IPS-18c (cell line): Measurements from ENCODE around the gene PANX2.

ENCODE experiments used
- H3K4me3 ChIP-seq: 2 replicates; pipeline ENCODE4 v1.7.0; 2013; ENCODE audit warnings: low read depth, mild to moderate bottlenecking, low read length, moderate library complexity; ENCODE audit not compliant: insufficient read depth
- H3K9me3 ChIP-seq: one replicate; pipeline ENCODE4 v1.6.1; 2013; ENCODE audit warnings: mild to moderate bottlenecking, low read length, moderate library complexity; ENCODE audit not compliant: control insufficient read depth, insufficient read depth

Gene PANX2

DNA sequence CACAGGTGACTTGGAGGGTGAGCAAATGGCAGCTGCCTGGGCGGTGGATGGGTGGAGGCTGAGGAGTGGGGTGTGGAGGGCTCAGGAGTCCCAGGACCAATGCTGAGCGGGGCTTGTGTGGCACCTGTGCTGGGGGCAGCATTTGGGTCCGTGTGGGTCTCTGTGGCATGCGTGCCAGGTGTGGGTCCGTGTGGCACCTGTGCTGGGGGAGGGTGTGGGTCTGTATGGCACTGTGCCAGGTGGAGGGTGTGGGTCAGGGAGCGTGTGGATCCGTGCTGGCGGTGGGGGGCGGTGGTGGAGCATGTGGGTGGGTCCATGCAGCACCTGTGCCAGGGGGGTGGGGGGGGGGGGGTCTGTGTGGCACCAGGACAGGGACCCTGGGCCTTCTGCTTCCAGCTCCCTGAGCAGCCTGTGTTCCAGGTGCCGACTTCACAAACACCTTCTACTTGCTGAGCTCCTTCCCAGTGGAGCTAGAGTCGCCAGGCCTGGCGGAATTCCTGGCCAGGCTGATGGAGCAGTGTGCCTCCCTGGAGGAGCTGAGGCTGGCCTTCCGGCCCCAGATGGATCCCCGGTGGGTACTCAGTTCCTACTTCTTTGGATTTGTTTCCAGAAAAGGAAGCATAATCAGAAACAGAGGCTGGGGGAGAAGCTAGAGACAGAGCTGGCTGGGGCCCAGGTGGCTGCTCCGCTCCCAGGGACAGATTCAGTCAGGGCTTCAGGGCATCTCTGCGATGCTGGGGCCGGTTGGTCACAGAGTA is 44.9 kb downstream of the PANX2 start:
- no peak overlapping the region for H3K4me3 ChIP-seq
- no peaks in the 10 kb centered on the region for H3K9me3 ChIP-seq

GRCh38 chr22:50216055-50216683 is 45.6 kb downstream of the PANX2 start:
- no peaks in the 10 kb centered on the region for H3K9me3 ChIP-seq

DNA sequence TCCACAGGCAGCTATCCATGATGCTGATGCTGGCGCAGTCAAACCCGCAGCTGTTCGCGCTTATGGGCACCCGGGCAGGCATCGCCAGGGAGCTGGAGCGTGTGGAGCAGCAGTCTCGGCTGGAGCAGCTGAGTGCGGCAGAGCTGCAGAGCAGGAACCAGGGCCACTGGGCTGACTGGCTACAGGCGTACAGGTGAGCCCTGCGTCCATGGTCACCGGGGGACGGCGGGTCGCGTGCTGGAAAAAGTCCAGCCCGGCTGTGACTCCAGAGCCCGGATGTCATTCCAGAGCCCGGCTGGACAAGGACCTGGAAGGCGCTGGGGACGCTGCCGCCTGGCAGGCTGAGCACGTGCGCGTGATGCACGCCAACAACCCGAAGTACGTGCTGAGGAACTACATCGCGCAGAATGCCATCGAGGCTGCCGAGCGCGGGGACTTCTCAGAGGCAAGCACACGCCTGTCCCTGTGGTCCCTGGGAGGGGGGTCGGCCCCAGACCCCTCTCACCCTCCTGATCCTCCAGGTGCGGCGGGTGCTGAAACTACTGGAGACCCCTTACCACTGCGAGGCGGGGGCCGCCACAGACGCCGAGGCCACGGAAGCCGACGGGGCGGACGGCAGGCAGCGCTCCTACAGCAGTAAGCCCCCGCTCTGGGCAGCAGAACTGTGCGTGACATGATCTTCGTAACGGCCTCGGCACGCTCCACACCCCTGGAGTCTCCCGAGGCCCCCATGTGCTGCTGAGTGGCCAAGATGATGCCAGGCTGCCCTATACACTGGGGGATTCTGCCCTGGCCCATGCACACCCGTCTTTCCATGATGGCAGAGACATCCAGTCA is 46.4 kb downstream of the PANX2 start:
- H3K9me3 ChIP-seq = peaks cover 2% of the 10 kb centered on the region
- H3K4me3 ChIP-seq = no peak overlapping the region

More at GRCh38 chr22:50216055-50216683, 45.6 kb downstream of the PANX2 start:
- no peak overlapping the region for H3K4me3 ChIP-seq

- H3K4me3 ChIP-seq = no peak overlapping the region
Measured at GRCh38 chr22:50217543-50218152, 47.1 kb downstream of the PANX2 start.

GRCh38 chr22:50218153-50218995 is 47.8 kb downstream of the PANX2 start:
- Histone ChIP-seq H3K4me3 (no peak overlapping the region), H3K9me3 (peaks cover 2% of the 10 kb centered on the region)

More at GRCh38 chr22:50217543-50218152, 47.1 kb downstream of the PANX2 start:
- H3K9me3 ChIP-seq = peaks cover 2% of the 10 kb centered on the region

DNA sequence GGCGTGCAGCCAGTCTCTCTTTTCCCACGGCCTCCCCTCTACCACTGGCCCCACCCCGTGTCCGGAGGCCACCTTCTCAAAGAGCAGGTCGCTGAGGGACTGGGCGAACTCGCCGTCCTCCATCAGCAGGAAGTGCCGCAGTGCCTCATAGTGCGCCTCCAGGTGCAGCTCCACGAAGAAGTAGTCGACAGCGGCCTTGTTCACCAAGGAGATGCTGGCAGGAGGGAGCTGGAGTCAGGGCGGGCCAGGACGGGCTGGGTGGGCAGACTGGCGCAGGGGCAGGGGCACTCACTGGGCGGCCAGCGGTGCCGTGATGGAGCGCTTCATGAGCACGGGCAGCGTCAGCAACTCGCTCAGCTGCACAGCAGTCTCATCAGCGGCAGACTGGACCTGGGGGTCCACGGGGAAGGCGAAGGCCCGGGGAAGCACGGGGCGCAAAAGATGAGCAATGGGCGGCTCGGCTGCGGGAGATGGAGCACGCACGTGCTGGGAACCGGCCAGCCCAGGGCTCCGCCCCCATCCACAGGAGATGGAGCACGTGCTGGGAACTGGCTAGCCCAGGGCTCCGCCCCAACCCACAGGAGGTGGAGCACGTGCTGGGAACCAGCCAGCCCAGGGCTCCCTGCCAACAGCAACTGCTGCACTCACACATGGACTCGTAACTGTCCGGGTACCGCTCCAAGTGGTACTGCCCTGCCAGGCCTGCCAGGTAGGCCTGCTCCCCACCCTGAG is 48.6 kb downstream of the PANX2 start:
- H3K9me3 ChIP-seq = peaks cover 2% of the 10 kb centered on the region
- no peak overlapping the region for H3K4me3 ChIP-seq

GRCh38 chr22:50219800-50220602 is 49.5 kb downstream of the PANX2 start:
- no peak overlapping the region for H3K4me3 ChIP-seq
- peaks cover 2% of the 10 kb centered on the region for H3K9me3 ChIP-seq

DNA sequence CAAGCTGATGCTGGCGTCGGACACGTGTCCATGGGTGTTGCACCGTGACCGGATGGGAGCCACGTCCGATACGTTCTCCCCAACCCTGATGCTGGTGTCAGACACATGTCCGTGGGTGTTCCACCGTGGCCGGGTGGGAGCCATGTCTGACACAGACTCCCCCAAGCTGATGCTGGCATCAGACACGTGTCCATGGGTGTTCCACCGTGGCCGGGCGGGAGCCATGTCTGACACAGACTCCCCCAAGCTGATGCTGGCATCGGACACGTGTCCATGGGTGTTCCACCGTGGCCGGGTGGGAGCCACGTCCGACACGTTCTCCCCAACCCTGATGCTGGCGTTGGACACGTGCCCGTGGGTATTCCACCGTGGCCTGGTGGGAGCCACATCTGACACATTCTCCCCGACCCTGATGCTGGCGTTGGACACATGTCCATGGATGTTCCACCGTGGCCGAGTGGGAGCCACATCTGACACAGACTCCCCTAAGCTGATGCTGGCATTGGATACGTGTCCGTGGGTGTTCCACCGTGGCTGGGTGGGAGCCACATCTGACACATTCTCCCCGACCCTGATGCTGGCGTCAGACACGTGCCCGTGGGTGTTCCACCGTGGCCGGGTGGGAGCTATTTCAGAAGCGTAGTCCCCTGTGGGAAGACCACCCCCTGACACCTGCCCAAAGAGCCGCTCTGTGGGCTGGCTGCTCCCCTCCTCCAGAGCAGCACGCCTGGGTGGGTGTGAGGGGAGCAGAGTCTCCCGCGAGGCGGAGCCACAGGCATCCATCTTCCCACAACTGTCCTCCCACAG is 50.3 kb downstream of the PANX2 start:
- Histone ChIP-seq H3K4me3 (no peak overlapping the region), H3K9me3 (peaks cover 2% of the 10 kb centered on the region)

- Histone ChIP-seq H3K9me3 (peaks cover 2% of the 10 kb centered on the region), H3K4me3 (no peak overlapping the region)
Measured at GRCh38 chr22:50221410-50222300, 51.1 kb downstream of the PANX2 start.

DNA sequence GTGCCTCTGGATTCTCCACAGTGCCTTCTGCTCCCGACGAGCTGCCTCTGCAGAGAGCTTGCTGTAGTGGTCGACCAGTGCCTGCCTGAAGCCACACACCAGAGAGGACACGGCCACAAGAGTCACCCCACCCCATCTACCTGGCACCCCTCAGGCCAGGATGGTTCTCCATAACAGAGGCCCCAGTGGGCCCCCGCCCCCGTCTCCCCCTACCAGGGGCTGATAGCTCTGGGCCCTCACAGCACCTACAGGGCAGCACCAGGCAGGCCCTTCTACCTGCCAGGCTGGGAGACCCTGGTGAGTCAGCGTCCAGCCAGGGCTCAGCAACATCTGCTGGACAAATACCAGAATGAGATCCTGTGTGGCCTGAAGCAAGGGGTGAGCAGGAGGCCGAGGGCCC is 52.0 kb downstream of the PANX2 start:
- H3K4me3 ChIP-seq = no peak overlapping the region
- peaks cover 2% of the 10 kb centered on the region for H3K9me3 ChIP-seq

DNA sequence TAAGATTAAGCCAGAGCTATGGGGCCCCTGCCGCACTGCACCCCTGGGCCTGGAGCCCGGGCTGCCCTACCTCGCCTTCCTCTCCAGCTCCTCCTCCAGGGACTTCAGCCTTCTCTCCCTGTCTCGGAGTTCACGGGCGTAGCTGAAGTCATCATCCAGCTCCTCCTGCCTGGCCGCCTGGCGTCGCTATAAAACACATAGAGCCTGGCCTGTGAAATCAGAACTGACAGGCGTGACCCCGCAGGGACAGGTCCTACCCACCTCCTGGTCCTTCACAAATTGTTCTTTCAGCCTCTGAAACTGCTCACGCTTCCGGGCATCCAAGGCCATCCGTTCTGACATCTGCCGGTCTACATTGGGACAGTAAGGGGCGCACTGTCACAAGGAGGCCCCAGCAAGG is 53.5 kb downstream of the PANX2 start:
- Histone ChIP-seq H3K9me3 (peaks cover 2% of the 10 kb centered on the region), H3K4me3 (no peak overlapping the region; the same call in 1 of the 2 replicates)

DNA sequence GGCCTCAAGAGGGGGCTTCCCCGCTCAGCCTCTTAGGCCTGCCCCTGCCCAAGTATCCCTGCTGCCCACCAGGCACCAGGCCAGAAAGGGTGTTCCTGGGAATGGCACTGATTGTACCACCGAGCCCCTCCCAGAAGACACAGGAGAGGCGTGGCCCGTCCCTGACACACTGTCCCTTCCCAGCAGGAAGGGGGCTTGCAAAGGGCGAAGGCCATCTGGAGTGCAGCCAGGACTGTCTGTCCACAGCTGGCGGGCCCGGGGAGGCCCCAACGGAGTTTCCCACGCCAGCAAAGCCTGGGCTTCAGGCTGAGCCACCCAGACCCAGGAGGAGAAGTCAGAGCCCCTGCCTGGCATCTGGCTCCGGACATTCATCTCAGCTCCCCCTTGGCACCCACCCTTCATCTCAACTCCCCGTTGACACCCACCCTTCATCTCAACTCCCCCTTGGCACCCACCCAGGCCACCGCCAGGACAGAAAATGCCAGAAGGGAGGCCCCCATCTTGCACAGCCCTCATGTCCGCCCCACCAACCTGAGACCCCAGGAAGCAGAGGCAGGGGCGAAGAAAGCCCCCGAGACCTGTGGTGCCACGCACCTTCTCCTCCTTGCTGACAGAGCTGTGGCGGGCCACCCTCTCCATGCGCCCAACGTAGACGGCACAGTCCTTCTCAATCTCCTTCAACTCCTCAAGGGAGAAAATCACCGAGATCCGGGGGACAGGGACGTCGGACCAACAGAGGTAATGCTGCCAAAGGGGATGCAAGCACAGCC is 54.9 kb downstream of the PANX2 start:
- Histone ChIP-seq H3K4me3 (no peak overlapping the region), H3K9me3 (peaks cover 2% of the 10 kb centered on the region)
